Tibial nerve (tissue), 4 donors: ENCODE results near the gene CUTC. TPM values are rescaled to one million over a fixed set of nuclear protein-coding genes. Genes with fewer than 3 reads are reported as not detected.

ENCODE experiments used
- DNase-seq, 2 donors: peaks; one replicate each; pipeline ENCODE4 v3.0.0-alpha.2; 2019; ENCODE audit warnings: low spot score in 2 of 2
- H3K27ac ChIP-seq, 4 donors: fragments of 200-600 bp; sonication (generic) in 3 of 4; one replicate each; pipeline ENCODE4 v1.5.1; 2017 to 2019; ENCODE audit warnings: mild to moderate bottlenecking in 1 of 4
- H3K27me3 ChIP-seq, 2 donors: fragments of 200-600 bp; sonication (generic) in 1 of 2; one replicate each; pipeline versions ENCODE4 v1.5.1 to v1.6.0; 2017 to 2019
- H3K36me3 ChIP-seq, 3 donors: fragments of 200-600 bp; sonication (generic); one replicate each; pipeline ENCODE4 v1.5.1; 2018 to 2019
- H3K4me1 ChIP-seq, 4 donors: fragments of 200-600 bp; sonication (generic) in 3 of 4; one replicate each; pipeline ENCODE4 v1.5.1; 2017 to 2019
- H3K4me3 ChIP-seq, 4 donors: fragments of 200-600 bp; sonication (generic) in 3 of 4; one replicate each; pipeline ENCODE4 v1.5.1; 2017 to 2019; ENCODE audit warnings: mild to moderate bottlenecking in 1 of 4, moderate library complexity in 1 of 4
- H3K9me3 ChIP-seq, 4 donors: fragments of 200-600 bp; sonication (generic) in 3 of 4; one replicate each; pipeline ENCODE4 v1.5.1; 2017 to 2019
- CTCF ChIP-seq, 5 experiments: fragments of 200-600 bp in 3 of 5; fragments of 450-650 bp in 2 of 5; sonication (generic) in 3 of 5; IDR thresholded peaks; one replicate each; pipeline ENCODE4 v1.5.1; 2016 to 2019; ENCODE audit warnings: antibody characterized with exemption in 5 of 5, mild to moderate bottlenecking in 3 of 5, moderate library complexity in 2 of 5
- EP300 ChIP-seq, 2 donors: sonication (generic); formaldehyde crosslinking; IDR thresholded peaks; one replicate each; pipeline ENCODE4 v1.6.1; 2017; ENCODE audit warnings: antibody characterized with exemption in 2 of 2, mild to moderate bottlenecking in 1 of 2
- POLR2A ChIP-seq, 2 donors: fragments of 450-650 bp; IDR thresholded peaks; one replicate each; pipeline ENCODE4 v1.6.1; 2017; ENCODE audit warnings: antibody characterized with exemption in 2 of 2, mild to moderate bottlenecking in 2 of 2, moderate library complexity in 2 of 2
- WGBS, 2 donors: methylation state at CpG; one replicate each; pipeline ENCODE4 v1.1.5; 2018; 5-methylcytosine and 5-hydroxymethylcytosine counted together
- total RNA-seq, 4 donors: library from RNA; depleted of rRNA; stranded (reverse); fragments of >200 nt; gene quantifications; one replicate each; pipeline ENCODE4 v1.1.0, GENCODE V29; 2016

CUTC gene
- total RNA-seq, 4 donors from 2014 or later = 21.9 to 55.7 (median 40.1) TPM

GRCh38 chr10:99785646-99786045, 53.6 kb downstream of the CUTC start:
- H3K4me1 ChIP-seq = peaks cover 0 to 12% (median 0%) of the 10 kb centered on the region in 4 donors
- no peak for DNase-seq
- peaks cover 0 to 14% (median 0%) of the 10 kb centered on the region in 3 donors for H3K36me3 ChIP-seq
- H3K9me3 ChIP-seq = peaks cover 0 to 5% (median 0%) of the 10 kb centered on the region in 4 donors
- TF ChIP-seq EP300 (IDR thresholded peaks at IDR 0.05) (no peak), POLR2A (IDR thresholded peaks at IDR 0.05) (no peak), CTCF (IDR thresholded peaks at IDR 0.05) (no peak)
- no peaks in the 10 kb centered on the region for H3K27me3 ChIP-seq
- H3K4me3 ChIP-seq = no peak overlapping the region
- WGBS, 2 donors = 96% methylated on average over 6 of the region's 6 CpGs
- H3K27ac ChIP-seq = no peak overlapping the region

GRCh38 chr10:99787311-99787710, 55.3 kb downstream of the CUTC start:
- DNase-seq = no peak
- H3K27ac ChIP-seq = no peak overlapping the region
- no peaks in the 10 kb centered on the region for H3K27me3 ChIP-seq
- H3K4me1 ChIP-seq = peaks cover 0 to 12% (median 0%) of the 10 kb centered on the region in 4 donors
- peaks cover 0 to 14% (median 0%) of the 10 kb centered on the region in 3 donors for H3K36me3 ChIP-seq
- WGBS, 2 donors = 63 to 72% methylated on average over 5 of the region's 5 CpGs
- no peak for TF ChIP-seq POLR2A (IDR thresholded peaks at IDR 0.05)
- TF ChIP-seq CTCF (IDR thresholded peaks at IDR 0.05) = no peak
- no peak for TF ChIP-seq EP300 (IDR thresholded peaks at IDR 0.05)
- H3K9me3 ChIP-seq = peaks cover 0 to 5% (median 0%) of the 10 kb centered on the region in 4 donors
- H3K4me3 ChIP-seq = no peak overlapping the region

- peaks cover 0 to 5% (median 0%) of the 10 kb centered on the region in 4 donors for H3K9me3 ChIP-seq
- no peak for DNase-seq
- TF ChIP-seq POLR2A (IDR thresholded peaks at IDR 0.05) = no peak
- no peak for TF ChIP-seq EP300 (IDR thresholded peaks at IDR 0.05)
- TF ChIP-seq CTCF (IDR thresholded peaks at IDR 0.05) = no peak
- H3K27ac ChIP-seq = peak overlapping the region in 2 of 4 donors; percentile 14 to 46
- WGBS, 2 donors = 78 to 85% methylated on average over 7 of the region's 7 CpGs
- peaks cover 0 to 12% (median 0%) of the 10 kb centered on the region in 4 donors for H3K4me1 ChIP-seq
- H3K27me3 ChIP-seq = no peaks in the 10 kb centered on the region
- peaks cover 0 to 14% (median 0%) of the 10 kb centered on the region in 3 donors for H3K36me3 ChIP-seq
- no peak overlapping the region for H3K4me3 ChIP-seq
Measured at GRCh38 chr10:99787782-99788445, 55.9 kb downstream of the CUTC start.

GRCh38 chr10:99788598-99789256, 56.7 kb downstream of the CUTC start:
- DNase-seq = peak; percentile 17 to 78
- Histone ChIP-seq H3K9me3 (peaks cover 0 to 5% (median 0%) of the 10 kb centered on the region in 4 donors), H3K27ac (peak overlapping the region; percentile 5 to 69 (median 50)), H3K4me3 (no peak overlapping the region), H3K4me1 (peaks cover 0 to 12% (median 0%) of the 10 kb centered on the region in 4 donors), H3K27me3 (no peaks in the 10 kb centered on the region), H3K36me3 (peaks cover 0 to 14% (median 0%) of the 10 kb centered on the region in 3 donors)
- TF ChIP-seq EP300 (IDR thresholded peaks at IDR 0.05) (peak; percentile 60 to 95), POLR2A (IDR thresholded peaks at IDR 0.05) (no peak), CTCF (IDR thresholded peaks at IDR 0.05) (no peak)
- WGBS, 2 donors = 62 to 68% methylated on average over 6 of the region's 6 CpGs

GRCh38 chr10:99791831-99792230, 59.8 kb downstream of the CUTC start:
- Histone ChIP-seq H3K27me3 (no peaks in the 10 kb centered on the region), H3K4me3 (no peak overlapping the region), H3K9me3 (peaks cover 0 to 5% (median 0%) of the 10 kb centered on the region in 4 donors), H3K36me3 (peaks cover 0 to 6% (median 0%) of the 10 kb centered on the region in 3 donors), H3K4me1 (peaks cover 0 to 6% (median 0%) of the 10 kb centered on the region in 4 donors), H3K27ac (no peak overlapping the region)
- no peak for DNase-seq
- 74 to 88% methylated on average over 3 of the region's 3 CpGs for WGBS, 2 donors
- TF ChIP-seq EP300 (IDR thresholded peaks at IDR 0.05) (no peak), CTCF (IDR thresholded peaks at IDR 0.05) (no peak), POLR2A (IDR thresholded peaks at IDR 0.05) (no peak)
